ENCODE measurements around the gene RPL37. TPM values are rescaled to one million over a fixed set of nuclear protein-coding genes. Genes with fewer than 3 reads are reported as not detected.
A peak's percentile ranks its signal among the peaks of the same experiment; 100 is the strongest.
"Not testable (repeated sequence)": the region's sequence is repeated elsewhere in the genome, so short reads cannot be mapped to it uniquely, and the experiment has no call there.

Gene RPL37
- total RNA-seq = 1,466 TPM

GRCh38 chr5:40834849-40835787, at the start of gene RPL37:
RPL37 (minus strand) TSS chr5:40835222; CDS start chr5:40835185, 37 bp downstream.
- DNase-seq = peak; percentile 95

- DNase-seq = not testable (repeated sequence)
Observed at GRCh38 chr5:40883051-40883450, 48.0 kb upstream of the RPL37 start.

- DNase-seq = no peak
Observed at GRCh38 chr5:40882291-40882690, 47.3 kb upstream of the RPL37 start.

GRCh38 chr5:40879163-40879942, 44.3 kb upstream of the RPL37 start:
- DNase-seq = no peak

GRCh38 chr5:40877371-40877988, 42.5 kb upstream of the RPL37 start:
- no peak for DNase-seq

- no peak for DNase-seq
Observed at GRCh38 chr5:40875958-40876357, 40.9 kb upstream of the RPL37 start.

- no peak for DNase-seq
Observed at GRCh38 chr5:40873286-40873880, 38.4 kb upstream of the RPL37 start.

- not testable (repeated sequence) for DNase-seq
Observed at GRCh38 chr5:40872253-40872652, 37.2 kb upstream of the RPL37 start.

GRCh38 chr5:40871177-40871576, 36.2 kb upstream of the RPL37 start:
- DNase-seq = no peak

GRCh38 chr5:40869384-40869783, 34.4 kb upstream of the RPL37 start:
- no peak for DNase-seq

- no peak for DNase-seq
Observed at GRCh38 chr5:40866844-40867243, 31.8 kb upstream of the RPL37 start.

- DNase-seq = not testable (repeated sequence)
Observed at GRCh38 chr5:40865004-40865403, 30.0 kb upstream of the RPL37 start.

GRCh38 chr5:40860711-40861110, 25.7 kb upstream of the RPL37 start:
- no peak for DNase-seq

- DNase-seq = no peak
Observed at GRCh38 chr5:40853632-40854192, 18.7 kb upstream of the RPL37 start.

GRCh38 chr5:40847525-40847924, 12.5 kb upstream of the RPL37 start:
- DNase-seq = no peak

GRCh38 chr5:40846371-40846770, 11.3 kb upstream of the RPL37 start:
- DNase-seq = no peak

GRCh38 chr5:40844565-40844964, 9.5 kb upstream of the RPL37 start:
- DNase-seq = no peak

- no peak for DNase-seq
Observed at GRCh38 chr5:40842351-40842750, 7.3 kb upstream of the RPL37 start.

GRCh38 chr5:40841068-40841805, 6.2 kb upstream of the RPL37 start, which contains the start of gene CARD6:
CARD6 (plus strand) TSS chr5:40841367; CDS start chr5:40841383, 16 bp downstream.
- DNase-seq = no peak

- no peak for DNase-seq
Observed at GRCh38 chr5:40838086-40838485, 3.1 kb upstream of the RPL37 start.

- peak; percentile 60 for DNase-seq
Observed at GRCh38 chr5:40834391-40834848, 602 bp downstream of the RPL37 start.

Data from skin of body (tissue), 2 donors.